ENCODE measurements around the gene PALD1. TPM values are rescaled to one million over a fixed set of nuclear protein-coding genes. Genes with fewer than 3 reads are reported as not detected.

The PALD1 gene
- total RNA-seq, 4 donors from 2014 or later = 1.4 to 5.2 (median 4.0) TPM

DNA sequence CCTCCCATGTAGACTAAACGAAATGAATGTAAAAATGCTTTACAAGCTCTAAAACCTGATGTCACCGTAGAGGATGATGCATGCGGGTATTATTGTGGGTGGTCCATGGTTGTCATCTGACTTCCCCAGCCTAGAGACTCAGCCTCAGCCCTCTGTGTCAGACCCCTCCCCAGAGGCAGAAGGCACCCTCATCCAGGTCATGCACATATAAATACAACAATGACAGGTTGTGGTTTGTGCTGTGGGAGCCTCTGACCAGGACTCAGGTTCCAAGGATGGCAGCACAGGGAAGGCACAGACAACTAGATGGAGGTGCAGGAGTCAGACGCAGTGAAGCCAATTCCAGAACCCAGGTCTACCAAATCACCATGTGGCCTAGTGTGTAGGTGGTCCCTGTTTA is 33.8 kb upstream of the PALD1 start:
- Histone ChIP-seq H3K4me1 (peaks cover 12 to 46% (median 26%) of the 10 kb centered on the region in 4 donors), H3K27ac (no peak overlapping the region), H3K4me3 (no peak overlapping the region), H3K27me3 (peaks cover 30% of the 10 kb centered on the region), H3K9me3 (no peaks in the 10 kb centered on the region), H3K36me3 (no peaks in the 10 kb centered on the region)
- in situ Hi-C loops (cut with MboI; ENCODE audit: low pct_ligation_motif_present in 1 of 4, low pct_unique_long_range_greater_than_20kb in 1 of 4, low sequenced_read_pairs in 3 of 4) = no loop called here
- intact Hi-C loops (cut with DNase I; ENCODE audit: low total_unique reads) = no loop called here
- TF ChIP-seq EP300 (IDR thresholded peaks at IDR 0.05; ENCODE audit: low read depth) = no peak
- no peak for TF ChIP-seq POLR2A (IDR thresholded peaks at IDR 0.05)
- TF ChIP-seq POLR2AphosphoS5 (IDR thresholded peaks at IDR 0.05) = no peak
- TF ChIP-seq CTCF (IDR thresholded peaks at IDR 0.05) = no peak
- no peak for DNase-seq
- 84% methylated on average over 4 of the region's 4 CpGs; no CpG with 5 or more reads in 1 of the 2 donors for WGBS, 2 donors (ENCODE audit: low coverage in 1 of 2)

DNA sequence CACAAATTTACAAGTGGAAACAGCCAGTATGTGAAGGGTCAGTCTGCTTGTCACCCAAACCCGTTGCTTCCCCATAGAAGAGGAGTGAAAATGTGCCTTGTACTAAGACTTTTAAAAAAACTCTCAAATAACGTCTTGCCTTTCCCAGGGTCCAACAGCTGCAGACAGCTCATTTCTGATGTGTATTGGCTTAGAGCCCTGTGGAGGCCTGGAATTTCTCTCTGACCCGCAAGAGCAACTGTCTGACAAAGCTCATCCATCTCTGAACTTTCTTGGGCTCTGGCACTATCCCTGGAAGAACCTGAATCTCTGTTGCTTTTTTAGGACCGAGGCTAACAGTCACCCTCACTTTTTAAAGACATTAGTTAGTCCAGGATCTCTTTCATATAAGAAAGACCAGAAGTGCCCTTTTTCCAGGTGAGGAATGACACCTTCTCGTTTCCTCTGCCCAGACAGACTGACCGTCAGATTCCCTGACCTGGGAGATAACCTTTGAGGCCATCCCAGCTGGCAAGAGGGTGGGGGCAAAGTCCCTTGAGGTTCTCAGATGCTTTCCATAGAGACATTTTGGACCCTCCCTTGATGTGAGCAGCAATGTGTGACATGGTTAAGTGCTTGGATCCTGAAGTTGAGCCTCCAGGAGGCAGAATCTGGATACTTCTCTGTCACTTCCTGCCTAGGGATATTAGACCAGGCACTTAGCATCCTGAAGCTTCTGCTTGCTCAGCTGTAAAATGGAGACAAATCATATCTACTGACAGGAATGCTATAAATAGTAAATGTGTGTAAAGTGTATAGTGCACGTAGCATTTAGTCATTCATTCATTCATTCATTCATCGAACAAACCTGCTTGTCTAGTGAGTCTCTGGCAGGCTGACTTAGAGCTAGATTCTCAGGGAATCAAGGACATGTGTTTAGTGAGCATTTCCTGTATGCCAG is 32.6 kb upstream of the PALD1 start:
- peaks cover 18% of the 10 kb centered on the region for H3K27me3 ChIP-seq
- peak in 2 of 3 donors; percentile 73 to 78 for TF ChIP-seq POLR2AphosphoS5 (IDR thresholded peaks at IDR 0.05)
- TF ChIP-seq EP300 (IDR thresholded peaks at IDR 0.05; ENCODE audit: low read depth) = no peak
- no peak for TF ChIP-seq CTCF (IDR thresholded peaks at IDR 0.05)
- no peak for TF ChIP-seq POLR2A (IDR thresholded peaks at IDR 0.05)
- no peaks in the 10 kb centered on the region for H3K9me3 ChIP-seq
- peaks cover 11 to 37% (median 18%) of the 10 kb centered on the region in 4 donors for H3K4me1 ChIP-seq
- intact Hi-C loops (cut with DNase I; ENCODE audit: low total_unique reads) = no loop called here
- DNase-seq = no peak
- in situ Hi-C loops (cut with MboI; ENCODE audit: low pct_ligation_motif_present in 1 of 4, low pct_unique_long_range_greater_than_20kb in 1 of 4, low sequenced_read_pairs in 3 of 4) = no loop called here
- WGBS, 2 donors (ENCODE audit: low coverage in 1 of 2) = 42 to 67% methylated on average over 2 to 8 of the region's 8 CpGs
- no peaks in the 10 kb centered on the region for H3K36me3 ChIP-seq
- H3K27ac ChIP-seq = peak overlapping the region; percentile 5 to 56 (median 52)
- H3K4me3 ChIP-seq = no peak overlapping the region

- DNase-seq = no peak
- in situ Hi-C loops (cut with MboI; ENCODE audit: low pct_ligation_motif_present in 1 of 4, low pct_unique_long_range_greater_than_20kb in 1 of 4, low sequenced_read_pairs in 3 of 4) = no loop called here
- Histone ChIP-seq H3K4me1 (peaks cover 0 to 17% (median 11%) of the 10 kb centered on the region in 4 donors), H3K9me3 (no peaks in the 10 kb centered on the region), H3K27me3 (no peaks in the 10 kb centered on the region), H3K36me3 (no peaks in the 10 kb centered on the region), H3K4me3 (no peak overlapping the region), H3K27ac (no peak overlapping the region)
- 26% methylated on average over 2 of the region's 2 CpGs; no CpG with 5 or more reads in 1 of the 2 donors for WGBS, 2 donors (ENCODE audit: low coverage in 1 of 2)
- TF ChIP-seq POLR2A (IDR thresholded peaks at IDR 0.05) = no peak
- TF ChIP-seq CTCF (IDR thresholded peaks at IDR 0.05) = no peak
- no peak for TF ChIP-seq EP300 (IDR thresholded peaks at IDR 0.05; ENCODE audit: low read depth)
- no peak for TF ChIP-seq POLR2AphosphoS5 (IDR thresholded peaks at IDR 0.05)
- intact Hi-C loops (cut with DNase I; ENCODE audit: low total_unique reads) = no loop called here
Measured at GRCh38 chr10:70448236-70448635, 30.3 kb upstream of the PALD1 start.

GRCh38 chr10:70455213-70455630 is 23.3 kb upstream of the PALD1 start:
- H3K9me3 ChIP-seq = no peaks in the 10 kb centered on the region
- intact Hi-C loops (cut with DNase I; ENCODE audit: low total_unique reads) = no loop called here
- H3K27me3 ChIP-seq = peaks cover 31% of the 10 kb centered on the region
- WGBS, 2 donors (ENCODE audit: low coverage in 1 of 2) = 88% methylated on average over 6 of the region's 6 CpGs; no CpG with 5 or more reads in 1 of the 2 donors
- no peak overlapping the region for H3K27ac ChIP-seq
- H3K36me3 ChIP-seq = no peaks in the 10 kb centered on the region
- in situ Hi-C loops (cut with MboI; ENCODE audit: low pct_ligation_motif_present in 1 of 4, low pct_unique_long_range_greater_than_20kb in 1 of 4, low sequenced_read_pairs in 3 of 4) = loop anchor here in 2 of 4 donors (25.0 kb wide), 1 partner anchor 307 kb away; no protein-coding TSS in a partner anchor
- H3K4me1 ChIP-seq = peaks cover 4 to 22% (median 16%) of the 10 kb centered on the region in 4 donors
- TF ChIP-seq EP300 (IDR thresholded peaks at IDR 0.05; ENCODE audit: low read depth) = no peak
- DNase-seq = no peak
- no peak overlapping the region for H3K4me3 ChIP-seq
